ENCODE measurements around the gene SSU72.
"Not testable (repeated sequence)": the region's sequence is repeated elsewhere in the genome, so short reads cannot be mapped to it uniquely, and the experiment has no call there.

Gene SSU72

GRCh38 chr1:1524750-1525383 lies 49.8 kb downstream of the SSU72 start:
- DNase-seq: not testable (repeated sequence)

GRCh38 chr1:1523651-1524050 lies 51.0 kb downstream of the SSU72 start:
- DNase-seq: not testable (repeated sequence)

- DNase-seq: not testable (repeated sequence)
Measured at GRCh38 chr1:1523226-1523625, 51.4 kb downstream of the SSU72 start.

- not testable (repeated sequence) for DNase-seq
Measured at GRCh38 chr1:1522536-1522935, 52.1 kb downstream of the SSU72 start.

- DNase-seq: no peak
Measured at GRCh38 chr1:1521331-1521730, 53.3 kb downstream of the SSU72 start.

GRCh38 chr1:1519805-1520505 lies 54.7 kb downstream of the SSU72 start:
- not testable (repeated sequence) for DNase-seq

- DNase-seq: not testable (repeated sequence)
Measured at GRCh38 chr1:1518621-1519007, 56.0 kb downstream of the SSU72 start.

- DNase-seq: no peak
Measured at GRCh38 chr1:1517973-1518620, 56.6 kb downstream of the SSU72 start.

- DNase-seq: not testable (repeated sequence)
Measured at GRCh38 chr1:1516923-1517322, 57.7 kb downstream of the SSU72 start.

GRCh38 chr1:1514376-1514775 lies 60.3 kb downstream of the SSU72 start:
- not testable (repeated sequence) for DNase-seq

GRCh38 chr1:1513675-1514074 lies 61.0 kb downstream of the SSU72 start:
- DNase-seq: not testable (repeated sequence)

GRCh38 chr1:1512425-1512824 lies 62.2 kb downstream of the SSU72 start:
- peak; percentile 39 for DNase-seq

GRCh38 chr1:1511533-1512285 lies 63.0 kb downstream of the SSU72 start, which contains the start of gene ATAD3A:
Gene ATAD3A, plus strand, starts transcription at chr1:1512162. Its CDS starts 107 bp downstream, at chr1:1512269.
- peak; percentile 98 for DNase-seq

- peak; percentile 48 for DNase-seq
Measured at GRCh38 chr1:1510912-1511532, 63.6 kb downstream of the SSU72 start.

GRCh38 chr1:1509465-1509850 lies 65.2 kb downstream of the SSU72 start:
- not testable (repeated sequence) for DNase-seq

- not testable (repeated sequence) for DNase-seq
Measured at GRCh38 chr1:1508775-1509464, 65.7 kb downstream of the SSU72 start.

- no peak for DNase-seq
Measured at GRCh38 chr1:1507305-1507704, 67.4 kb downstream of the SSU72 start.

- not testable (repeated sequence) for DNase-seq
Measured at GRCh38 chr1:1505801-1506200, 68.9 kb downstream of the SSU72 start.

- peak; percentile 47 for DNase-seq
Measured at GRCh38 chr1:1505366-1505798, 69.3 kb downstream of the SSU72 start.

- DNase-seq: peak; percentile 84
Measured at GRCh38 chr1:1504777-1505365, 69.8 kb downstream of the SSU72 start.

GRCh38 chr1:1495461-1495975 lies 79.1 kb downstream of the SSU72 start:
- not testable (repeated sequence) for DNase-seq
